ENCODE measurements around the gene HOXB7. TPM values are rescaled to one million over a fixed set of nuclear protein-coding genes. Genes with fewer than 3 reads are reported as not detected.

The HOXB7 gene
- total RNA-seq, 2 experiments from 2014 or later: 9.2 to 16.3 TPM

GRCh38 chr17:48590607-48591161 is 20.1 kb downstream of the HOXB7 start:
- peaks cover 25% of the 10 kb centered on the region for H3K4me1 ChIP-seq (ENCODE audit: insufficient read depth, low read length, poor library complexity, severe bottlenecking)
- ChIA-PET POLR2A (interaction anchor here (0.6 kb wide), 1 partner anchor 233 kb away, joined by 3 read pairs; no protein-coding TSS in a partner anchor), CTCF (ENCODE audit: unreplicated experiment) (no interaction called here)
- H3K79me2 ChIP-seq (ENCODE audit: insufficient read depth, low read depth, low read length): no peaks in the 10 kb centered on the region
- BruUV-seq (replicated peaks): no TSS peak
- H3K4me3 ChIP-seq (ENCODE audit: low read depth, low read length, poor library complexity, severe bottlenecking): no peak overlapping the region
- intact Hi-C loops (cut with micrococcal nuclease; ENCODE audit: unreplicated experiment): loop anchor here (10.0 kb wide), 1 partner anchor 326 kb away; no protein-coding TSS in a partner anchor
- H3K9me2 ChIP-seq (ENCODE audit: insufficient read depth, low read length): no peaks in the 10 kb centered on the region
- no peaks in the 10 kb centered on the region for H3K9me3 ChIP-seq (ENCODE audit: low read length)
- no peak overlapping the region for H3K27ac ChIP-seq (ENCODE audit: low read depth, low read length, poor library complexity, severe bottlenecking)
- no peaks in the 10 kb centered on the region for H4K20me1 ChIP-seq (ENCODE audit: insufficient read depth, low read length)
- no peak for DNase-seq (ENCODE audit: low spot score)
- no peaks in the 10 kb centered on the region for H3K36me3 ChIP-seq (ENCODE audit: insufficient read depth, low read length)
- TF ChIP-seq EZH2phosphoT487 (IDR thresholded peaks at IDR 0.05; ENCODE audit: borderline replicate concordance, low read depth, low read length) (no peak), CTCF (conservative IDR thresholded peaks at IDR 0.05; ENCODE audit: low read length) (no peak)
- H3K4me2 ChIP-seq (ENCODE audit: low read length): no peak overlapping the region
- no peak overlapping the region for H2AFZ ChIP-seq (ENCODE audit: low read length)

GRCh38 chr17:48589831-48590606 is 20.8 kb downstream of the HOXB7 start, which contains the start of gene HOXB3:
Gene HOXB3, minus strand, starts transcription at chr17:48590241. Its CDS starts 37,767 bp downstream, at chr17:48552474.
- H3K4me3 ChIP-seq (ENCODE audit: low read depth, low read length, poor library complexity, severe bottlenecking): no peak within 1 kb of the TSS
- no peaks in the 10 kb centered on the region for H3K9me3 ChIP-seq (ENCODE audit: low read length)
- H3K36me3 ChIP-seq (ENCODE audit: insufficient read depth, low read length): no peaks in the 10 kb centered on the region
- peaks cover 29% of the 10 kb centered on the region for H3K4me1 ChIP-seq (ENCODE audit: insufficient read depth, low read length, poor library complexity, severe bottlenecking)
- no peak within 1 kb of the TSS for H3K27ac ChIP-seq (ENCODE audit: low read depth, low read length, poor library complexity, severe bottlenecking)
- POLR2A ChIA-PET: no interaction called here
- H2AFZ ChIP-seq (ENCODE audit: low read length): no peak within 1 kb of the TSS
- H4K20me1 ChIP-seq (ENCODE audit: insufficient read depth, low read length): no peaks in the 10 kb centered on the region
- H3K79me2 ChIP-seq (ENCODE audit: insufficient read depth, low read depth, low read length): no peaks in the 10 kb centered on the region
- no peak within 1 kb of the TSS for H3K4me2 ChIP-seq (ENCODE audit: low read length)
- CTCF ChIA-PET (ENCODE audit: unreplicated experiment): no interaction called here
- DNase-seq (ENCODE audit: low spot score): no peak
- no TSS peak for BruUV-seq (replicated peaks)
- no peaks in the 10 kb centered on the region for H3K9me2 ChIP-seq (ENCODE audit: insufficient read depth, low read length)
- intact Hi-C loops (cut with micrococcal nuclease; ENCODE audit: unreplicated experiment): loop anchor here (10.0 kb wide), 1 partner anchor 325 kb away; no protein-coding TSS in a partner anchor
- no peak for TF ChIP-seq CTCF (conservative IDR thresholded peaks at IDR 0.05; ENCODE audit: low read length)

Data from OCI-LY7 (cell line).